GM18873 (cell line): Measurements from ENCODE around the gene ZNF501.

Experiments
- ATAC-seq: cut with Tn5 transposase; IDR thresholded peaks from one replicate; pipeline ENCODE4 v1.9.1; 2021; ENCODE audit warnings: mild to moderate bottlenecking, moderate library complexity, moderate number of reproducible peaks; ENCODE audit not compliant: unreplicated experiment, low FRiP score

Gene ZNF501

DNA sequence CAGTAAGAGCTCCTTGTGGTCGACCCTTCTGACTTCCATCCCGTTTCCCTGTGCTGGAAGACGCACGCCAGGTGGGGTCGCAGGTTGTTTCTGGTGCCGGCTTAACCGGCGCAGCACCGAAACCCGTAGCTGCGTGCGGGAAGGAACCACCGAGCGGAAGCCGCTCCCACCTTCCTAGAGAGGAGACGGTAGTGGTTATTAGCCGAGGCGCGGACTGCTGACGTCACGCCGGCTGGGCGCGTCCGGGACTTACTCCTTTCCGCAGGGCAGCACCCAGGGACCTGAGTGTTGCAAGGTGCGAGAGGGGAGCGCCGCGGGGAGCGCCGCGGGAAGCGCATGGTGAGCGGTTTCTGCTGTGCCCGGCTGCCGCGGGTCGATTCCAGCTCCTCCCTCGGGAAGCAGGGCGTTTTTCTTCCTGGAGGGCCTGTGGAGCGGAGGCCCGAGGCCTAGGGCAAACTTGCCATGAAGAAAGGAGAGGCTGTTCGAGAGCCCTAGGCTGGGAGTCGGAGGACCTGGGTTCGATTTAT is at the start of gene ZNF501:
Gene ZNF501 (plus strand): TSS at position 252 of the 527 bp plus-strand sequence. CDS start 4,787 bp downstream, outside the sequence.
- ATAC-seq, result no peak

DNA sequence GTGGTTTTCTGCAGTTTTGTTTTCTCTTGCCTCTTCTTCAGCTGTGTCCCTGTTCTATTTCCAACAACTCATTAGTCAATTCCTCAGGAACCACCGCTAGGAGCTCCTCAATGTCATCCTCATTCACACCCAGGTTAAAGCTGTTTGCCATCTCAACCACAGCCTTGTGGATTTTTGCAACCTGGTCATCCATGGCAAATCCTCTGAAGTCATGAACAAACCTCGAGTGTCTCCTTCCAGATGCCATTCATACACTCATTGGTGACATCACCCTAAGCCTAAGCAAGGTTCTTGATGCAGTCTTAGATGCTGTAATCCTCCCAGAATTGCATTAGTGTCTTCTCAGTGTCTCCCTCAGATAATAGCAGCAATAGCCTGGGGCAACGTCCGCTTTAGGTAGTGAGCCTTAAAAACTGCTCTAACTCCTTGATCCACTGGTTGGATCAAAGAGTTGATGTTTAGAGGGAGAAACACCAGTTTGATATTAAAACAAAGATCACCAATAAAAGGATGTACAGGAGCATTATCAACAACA is 48.4 kb upstream of the ZNF501 start:
- ATAC-seq, result no peak

DNA sequence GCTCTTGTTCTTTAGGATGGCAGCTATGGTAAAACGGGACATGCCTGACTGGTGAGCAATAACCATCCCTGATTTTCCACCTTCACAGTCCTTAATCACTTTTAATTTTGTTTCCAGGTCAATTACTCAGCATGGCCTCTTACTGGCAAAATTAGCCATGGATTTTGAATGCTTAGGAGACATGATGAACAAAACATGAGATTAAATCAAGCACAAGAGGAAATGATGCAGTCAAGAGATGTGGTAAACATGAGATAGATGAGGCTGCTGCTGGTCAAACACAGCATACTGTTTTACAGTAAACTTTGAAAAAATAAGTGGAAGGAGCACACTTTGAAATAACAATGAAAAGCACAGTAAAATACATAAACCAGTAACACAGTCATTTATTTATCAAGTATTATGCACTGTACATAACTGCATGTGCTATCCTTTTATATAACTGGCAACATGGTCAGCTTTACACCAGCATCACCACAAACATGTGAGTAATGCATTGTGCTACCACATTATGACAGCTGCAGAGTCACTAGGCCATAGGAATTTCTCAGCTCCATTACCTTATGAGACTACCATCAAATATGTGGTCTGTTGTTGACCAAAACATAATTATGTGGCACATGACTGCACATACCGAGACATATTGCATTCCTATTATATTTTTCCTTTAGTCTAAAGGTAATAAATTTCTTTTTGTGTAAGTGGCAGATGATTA is 47.1 kb upstream of the ZNF501 start:
- no peak for ATAC-seq

DNA sequence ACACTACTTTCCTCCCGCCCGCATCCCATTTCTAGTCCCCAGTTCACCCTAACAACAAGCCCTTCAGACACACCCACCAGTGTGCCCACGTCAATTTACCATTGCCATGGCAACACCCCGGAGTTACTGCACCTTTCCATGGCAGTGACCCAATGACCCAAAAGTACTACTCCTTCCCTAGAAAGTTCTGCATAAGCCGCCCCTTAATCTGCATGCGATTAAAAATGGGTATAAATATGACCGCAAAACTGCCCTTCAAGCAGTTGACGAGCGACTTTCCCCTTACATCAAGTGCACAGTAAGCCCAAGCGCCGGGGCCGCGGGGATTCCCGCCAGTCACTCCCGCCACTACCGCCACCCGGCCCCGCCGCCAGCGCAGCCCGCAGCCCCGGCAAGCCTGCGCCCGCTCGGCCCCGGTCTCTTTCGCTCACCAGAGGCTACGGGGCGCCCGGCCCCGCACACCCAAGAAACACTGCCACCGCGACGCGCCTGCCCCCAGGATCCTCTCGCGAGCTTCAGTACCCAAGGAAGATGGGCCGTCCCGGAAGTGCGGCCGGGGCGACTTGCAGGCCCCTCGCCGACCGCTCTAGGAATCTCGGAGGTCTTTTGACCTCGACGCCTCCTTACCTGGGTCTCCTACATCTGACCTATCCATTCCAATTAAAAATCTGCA is 44.2 kb upstream of the ZNF501 start:
- peak; percentile 49 for ATAC-seq

DNA sequence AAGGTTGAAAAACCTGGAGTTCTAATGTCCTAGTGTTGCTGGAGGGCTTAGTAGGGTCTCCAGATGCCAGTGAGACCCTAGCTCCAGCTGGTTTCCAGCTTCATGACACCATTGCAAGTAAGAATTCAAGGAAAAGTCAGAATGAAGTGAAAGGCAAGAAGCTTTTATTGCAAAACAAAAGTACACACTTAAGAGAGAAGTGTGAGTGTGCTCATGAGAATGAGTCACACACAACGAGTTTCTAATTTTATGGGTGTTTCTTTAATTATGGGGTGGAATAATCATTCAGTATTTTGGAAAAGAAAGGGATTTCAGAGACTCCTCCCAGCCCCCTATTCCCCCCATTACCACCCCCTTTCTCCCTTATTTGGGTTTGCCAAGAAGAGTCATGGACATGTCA is 41.5 kb upstream of the ZNF501 start:
- ATAC-seq, result no peak

DNA sequence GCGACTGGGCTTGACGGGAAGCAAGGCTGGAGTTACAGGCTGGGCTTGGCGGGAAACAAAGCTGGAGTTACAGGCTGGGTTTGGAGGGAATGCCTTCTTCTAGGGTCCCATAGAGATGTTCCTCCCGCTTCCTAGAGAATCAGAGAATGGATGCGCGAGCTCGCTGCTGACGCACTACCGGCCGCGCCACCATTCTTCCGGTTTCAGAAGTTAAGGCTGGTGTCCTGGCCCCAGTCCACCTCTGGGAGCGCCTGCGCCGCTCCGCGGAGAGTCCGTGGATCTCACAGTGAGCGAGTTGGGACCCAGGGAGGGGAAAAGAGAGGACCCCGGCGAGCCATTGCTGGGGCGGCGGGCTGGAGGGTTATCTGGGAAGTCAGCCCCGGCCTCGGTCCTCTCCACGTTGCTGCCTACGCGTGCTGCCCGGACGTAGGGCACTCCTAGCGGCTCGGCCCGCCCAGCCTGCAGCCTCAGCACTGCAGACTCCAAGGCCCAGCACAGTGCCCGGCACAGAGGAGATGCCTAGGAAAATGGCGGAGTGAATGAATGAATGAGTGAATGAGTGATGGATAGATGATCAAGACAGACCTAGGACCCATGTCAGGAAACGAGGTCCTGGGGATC is 16.9 kb upstream of the ZNF501 start, which contains the start of gene ZNF502:
Gene ZNF502 (plus strand): TSS at position 206 of the 621 bp plus-strand sequence. CDS start 7,602 bp downstream, outside the sequence.
- no peak for ATAC-seq

DNA sequence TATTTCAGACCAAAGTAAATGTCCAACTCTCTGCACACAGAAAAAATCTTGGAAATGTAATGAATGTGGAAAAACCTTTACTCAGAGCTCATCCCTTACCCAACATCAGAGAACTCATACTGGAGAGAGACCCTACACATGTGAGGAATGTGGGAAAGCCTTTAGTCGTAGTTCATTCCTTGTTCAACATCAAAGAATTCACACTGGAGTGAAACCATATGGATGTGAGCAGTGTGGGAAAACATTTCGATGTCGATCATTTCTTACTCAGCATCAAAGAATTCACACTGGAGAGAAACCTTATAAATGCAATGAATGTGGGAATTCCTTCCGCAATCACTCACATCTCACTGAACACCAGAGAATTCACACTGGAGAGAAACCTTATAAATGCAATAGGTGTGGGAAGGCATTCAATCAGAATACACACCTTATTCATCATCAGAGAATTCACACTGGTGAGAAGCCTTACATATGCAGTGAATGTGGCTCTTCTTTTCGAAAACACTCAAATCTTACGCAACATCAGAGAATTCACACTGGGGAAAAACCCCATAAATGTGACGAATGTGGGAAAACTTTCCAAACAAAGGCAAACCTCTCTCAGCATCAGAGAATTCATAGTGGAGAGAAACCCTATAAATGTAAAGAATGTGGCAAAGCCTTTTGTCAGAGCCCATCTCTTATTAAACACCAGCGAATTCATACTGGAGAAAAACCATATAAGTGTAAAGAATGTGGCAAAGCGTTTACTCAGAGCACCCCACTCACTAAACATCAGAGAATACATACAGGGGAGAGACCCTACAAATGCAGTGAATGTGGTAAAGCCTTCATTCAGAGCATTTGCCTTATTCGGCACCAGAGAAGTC is 8.0 kb upstream of the ZNF501 start:
- ATAC-seq, result no peak

DNA sequence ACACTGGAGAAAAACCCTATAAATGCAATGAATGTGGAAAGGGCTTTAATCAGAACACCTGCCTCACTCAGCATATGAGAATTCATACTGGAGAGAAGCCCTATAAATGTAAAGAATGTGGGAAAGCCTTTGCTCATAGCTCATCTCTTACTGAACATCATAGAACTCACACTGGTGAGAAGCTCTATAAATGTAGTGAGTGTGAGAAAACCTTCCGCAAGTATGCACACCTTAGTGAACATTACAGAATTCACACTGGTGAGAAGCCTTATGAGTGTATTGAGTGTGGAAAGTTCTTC is 7.4 kb upstream of the ZNF501 start:
- no peak for ATAC-seq

DNA sequence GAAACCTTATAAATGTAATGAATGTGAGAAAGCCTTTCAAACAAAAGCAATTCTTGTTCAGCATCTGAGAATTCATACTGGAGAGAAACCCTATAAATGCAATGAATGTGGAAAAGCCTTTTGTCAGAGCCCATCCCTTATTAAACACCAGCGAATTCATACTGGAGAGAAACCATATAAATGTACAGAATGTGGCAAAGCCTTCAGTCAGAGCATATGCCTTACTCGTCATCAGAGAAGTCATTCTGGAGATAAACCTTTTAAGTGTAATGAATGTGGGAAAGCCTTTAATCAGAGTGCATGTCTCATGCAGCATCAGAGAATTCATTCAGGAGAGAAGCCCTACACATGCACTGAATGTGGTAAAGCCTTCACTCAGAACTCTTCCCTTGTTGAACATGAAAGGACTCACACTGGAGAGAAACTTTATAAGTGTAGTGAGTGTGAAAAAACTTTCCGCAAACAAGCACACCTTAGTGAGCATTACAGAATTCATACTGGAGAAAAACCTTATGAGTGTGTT is 5.3 kb downstream of the ZNF501 start:
- ATAC-seq, result no peak

DNA sequence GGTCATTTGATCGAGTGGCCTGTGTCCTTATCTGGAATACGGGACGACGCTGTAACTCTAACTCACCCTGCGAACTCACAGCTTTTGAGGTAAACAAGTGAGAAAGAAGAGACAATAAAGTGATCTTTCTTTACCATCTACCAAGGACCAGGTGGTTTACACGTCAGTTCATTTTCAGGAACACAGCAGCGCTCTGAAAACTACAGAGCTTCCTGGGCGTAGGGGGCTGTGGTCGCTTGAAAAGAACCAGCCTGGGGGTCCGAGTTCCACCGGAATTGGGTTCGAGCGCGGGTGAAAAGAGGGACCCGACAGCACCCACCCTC is 31.6 kb downstream of the ZNF501 start:
- no peak for ATAC-seq

DNA sequence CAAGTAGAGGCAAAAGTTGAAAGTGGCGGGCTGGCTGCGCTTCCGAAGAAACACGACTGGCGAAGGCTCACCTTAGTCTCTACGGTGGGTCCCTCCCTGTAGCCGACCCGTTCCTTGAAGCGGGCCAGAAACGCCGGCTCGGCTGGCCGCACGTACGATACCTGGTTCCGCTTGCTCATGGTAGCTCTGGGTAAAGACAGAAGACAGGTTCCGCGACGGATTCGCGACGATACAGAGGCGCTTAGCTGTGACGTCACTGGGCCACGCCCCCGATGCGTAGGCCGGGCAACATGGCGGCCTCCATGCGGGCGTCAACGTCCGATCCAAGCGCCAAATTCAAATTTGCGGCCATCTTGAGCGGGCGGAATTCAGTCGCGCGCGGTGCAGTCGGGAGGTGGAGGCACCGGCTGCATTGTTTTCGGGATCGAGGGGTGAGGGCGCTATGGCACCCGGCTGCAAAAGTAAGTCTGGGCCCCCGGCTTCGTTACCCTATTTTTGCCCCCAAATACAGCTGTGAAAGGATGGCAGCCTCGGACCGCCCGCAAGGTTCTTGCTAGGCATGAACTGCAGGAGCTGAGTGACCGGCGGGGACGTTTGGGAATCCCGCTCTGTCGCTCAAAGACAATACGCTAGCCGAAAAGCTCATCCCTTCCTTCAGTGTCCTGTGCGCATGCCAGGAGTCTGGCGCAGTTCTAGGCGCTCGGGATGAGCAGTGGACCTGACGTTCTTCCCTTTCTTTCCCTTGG is 32.2 kb downstream of the ZNF501 start, which contains the start of the genes KIAA1143 and KIF15:
Gene KIAA1143 (minus strand): TSS at position 196 of the 746 bp plus-strand sequence. CDS start 17 bp downstream, at position 179.
Gene KIF15 (plus strand): TSS at position 371 of the 746 bp plus-strand sequence. CDS start 72 bp downstream, at position 443.
- ATAC-seq, result peak; percentile 89

DNA sequence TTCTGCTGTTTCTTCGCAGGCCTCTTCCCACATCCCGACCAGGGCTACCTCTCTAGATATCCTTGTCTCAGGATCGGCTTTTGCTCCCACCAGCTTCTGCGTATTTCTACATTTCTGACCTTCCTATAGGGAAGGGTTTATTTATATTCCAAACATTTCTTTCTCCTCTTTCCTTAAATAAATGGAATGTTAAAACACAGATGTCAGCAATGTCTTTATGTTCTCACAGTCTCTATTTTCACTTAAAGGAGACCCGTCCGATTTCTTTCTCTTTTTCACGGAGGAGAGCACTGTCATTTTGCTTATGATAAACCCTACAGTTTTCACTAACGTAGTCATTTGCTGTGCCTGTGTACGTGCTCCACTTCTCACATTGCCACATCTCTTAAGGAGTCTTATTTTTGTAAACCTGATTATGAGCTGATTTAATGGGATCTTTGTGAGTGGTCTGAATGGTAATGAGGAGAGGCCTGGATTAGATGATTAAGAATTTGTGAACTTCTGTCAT is 32.8 kb downstream of the ZNF501 start:
- ATAC-seq, result no peak

DNA sequence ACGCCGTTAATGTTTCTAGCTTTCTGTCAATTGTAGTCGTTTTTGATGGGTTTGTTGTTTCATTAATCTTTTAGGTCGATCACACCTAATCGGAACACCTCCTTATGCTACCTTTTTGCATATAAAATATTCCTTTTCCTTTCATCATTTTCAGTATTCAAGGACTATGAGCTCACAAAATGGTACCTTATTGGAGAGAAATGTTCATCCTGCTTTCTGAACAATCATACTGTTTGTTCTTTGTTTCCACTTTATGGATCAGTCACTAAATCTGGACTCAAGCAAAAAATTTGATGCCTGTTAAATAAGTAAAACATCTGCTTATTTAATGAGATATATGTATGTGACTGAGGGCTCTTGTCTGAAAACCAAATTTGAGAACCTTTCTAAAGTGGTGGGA is 33.3 kb downstream of the ZNF501 start:
- no peak for ATAC-seq

DNA sequence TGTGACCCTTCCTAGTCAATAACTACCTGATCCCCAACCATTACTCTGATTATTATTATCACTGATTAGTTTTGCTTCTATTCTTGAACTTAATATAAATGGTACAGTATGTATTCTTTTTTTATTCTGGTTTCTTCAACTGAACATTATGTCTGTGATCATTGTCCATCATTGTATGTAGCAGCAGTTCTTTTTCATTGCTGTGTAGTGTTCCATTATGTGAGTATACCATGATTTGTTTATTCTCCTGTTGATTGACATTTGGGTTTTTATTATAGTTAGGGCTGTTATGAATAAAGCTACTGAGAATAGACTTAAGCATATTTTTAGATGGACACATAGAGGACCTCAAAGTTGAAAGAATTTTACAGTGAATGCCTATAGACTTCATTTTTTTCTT is 34.8 kb downstream of the ZNF501 start:
- ATAC-seq, result no peak

DNA sequence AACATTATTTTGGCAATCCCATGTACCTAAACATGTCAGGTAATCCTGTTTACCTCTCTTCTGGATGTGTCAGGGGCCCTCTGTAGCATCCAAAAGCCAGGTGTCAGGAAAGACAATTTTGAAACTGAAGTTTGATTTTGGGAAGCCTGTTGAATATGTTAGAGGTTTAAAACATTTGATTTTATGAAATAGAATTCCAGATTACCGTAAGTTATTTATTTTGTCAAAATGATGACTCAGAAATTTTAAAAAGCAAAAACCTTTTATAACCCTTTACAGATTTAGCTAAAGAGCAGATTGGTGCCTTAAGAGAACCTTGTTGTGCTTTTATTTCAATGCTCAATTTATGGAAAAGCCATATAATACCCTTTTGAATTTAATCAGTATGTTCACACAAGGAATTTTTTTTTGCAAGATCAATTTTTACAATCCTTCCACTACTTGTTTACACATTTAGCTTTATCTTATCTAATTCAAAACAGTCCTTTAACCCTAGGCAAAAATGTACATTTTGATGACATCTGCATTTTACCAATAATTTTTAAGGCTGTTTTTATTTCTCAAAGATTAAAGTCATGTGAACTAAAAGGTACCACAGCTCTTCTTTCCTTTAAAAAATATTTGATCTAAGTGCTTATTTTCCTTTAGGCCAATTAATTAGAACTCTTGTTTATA is 42.1 kb downstream of the ZNF501 start:
- no peak for ATAC-seq

DNA sequence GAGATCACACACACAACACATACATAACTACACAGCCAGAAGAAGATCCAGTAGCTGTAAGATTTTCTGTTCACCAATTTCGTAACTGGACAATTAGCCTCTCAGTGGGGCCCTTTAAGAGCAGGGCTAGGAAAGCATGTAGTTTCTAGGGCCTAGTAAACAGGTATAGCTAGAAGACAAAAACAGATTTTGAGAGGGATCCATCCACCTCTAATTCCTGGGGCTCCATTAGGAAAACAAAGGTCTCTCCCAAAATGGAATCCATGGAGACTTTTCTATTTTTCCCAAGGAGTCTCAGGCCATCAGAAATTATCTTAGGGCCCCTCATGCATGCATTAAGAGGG is 42.6 kb downstream of the ZNF501 start:
- no peak for ATAC-seq

DNA sequence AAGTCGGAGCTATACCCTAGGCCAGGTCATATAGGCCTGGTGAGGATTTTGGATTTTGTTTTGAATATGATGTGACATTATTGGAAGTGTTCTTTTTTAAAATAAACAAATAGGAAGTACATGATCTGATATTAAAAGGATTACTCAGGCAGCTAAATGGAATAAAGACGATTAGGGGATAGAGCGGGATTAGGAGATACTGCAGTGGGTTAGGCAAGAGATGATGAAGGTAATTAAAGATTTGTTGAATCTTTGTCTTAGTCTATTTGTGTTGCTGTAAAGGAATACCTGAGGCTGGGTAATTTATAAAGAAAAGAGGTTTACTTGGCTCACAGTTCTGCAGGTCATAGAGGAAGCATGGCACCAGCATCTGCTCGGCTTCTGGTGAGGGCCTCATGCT is 53.5 kb downstream of the ZNF501 start:
- ATAC-seq, result no peak
